HEK293T (cell line): ENCODE results near the gene VTI1A.

Source experiments
- CTCF ChIA-PET: fragments of 350-600 bp; formaldehyde crosslinking; extraction: SDS; loops from one replicate; lab custom pipeline; 2021; ENCODE audit warnings: antibody characterized with exemption, inconsistent platforms; lab: Yijun Ruan, JAX
- POLR2A ChIA-PET: fragments of 350-600 bp; formaldehyde crosslinking; extraction: SDS; loops from one replicate; lab custom pipeline; 2020; ENCODE audit warnings: antibody characterized with exemption, inconsistent platforms; lab: Yijun Ruan, JAX
- DNase-seq: peaks from one replicate; pipeline ENCODE4 v3.0.0; 2012; ENCODE audit warnings: mixed read lengths; ENCODE audit errors: extremely low spot score
- ARNT ChIP-seq: fragments of 450-650 bp; IDR thresholded peaks from 2 replicates; pipeline ENCODE4 v1.6.1; 2017; ENCODE audit warnings: mild to moderate bottlenecking
- BHLHE40 ChIP-seq: fragments of 450-650 bp; IDR thresholded peaks from 2 replicates; pipeline ENCODE4 v1.6.1; 2016; ENCODE audit warnings: mild to moderate bottlenecking, moderate library complexity, borderline replicate concordance
- CTBP1 ChIP-seq: fragments of 450-650 bp; IDR thresholded peaks from 2 replicates; pipeline ENCODE4 v1.6.1; 2016; ENCODE audit warnings: borderline replicate concordance
- ELF4 ChIP-seq: fragments of 450-650 bp; IDR thresholded peaks from 2 replicates; pipeline ENCODE4 v1.6.1; 2017; ENCODE audit warnings: antibody characterized with exemption
- FOXA1 ChIP-seq: fragments of 450-650 bp; IDR thresholded peaks from 2 replicates; pipeline ENCODE4 v1.6.1; 2016; ENCODE audit warnings: mild to moderate bottlenecking
- FOXK2 ChIP-seq: fragments of 450-650 bp; IDR thresholded peaks from 2 replicates; pipeline ENCODE4 v1.6.1; 2016; ENCODE audit warnings: mild to moderate bottlenecking
- FOXM1 ChIP-seq: fragments of 450-650 bp; IDR thresholded peaks from 2 replicates; pipeline ENCODE4 v1.6.1; 2017; ENCODE audit warnings: mild to moderate bottlenecking, borderline replicate concordance
- HDGF ChIP-seq: fragments of 450-650 bp; IDR thresholded peaks from 2 replicates; pipeline ENCODE4 v1.6.1; 2017; ENCODE audit warnings: antibody characterized with exemption, borderline replicate concordance
- L3MBTL2 ChIP-seq: fragments of 450-650 bp; conservative IDR thresholded peaks from 2 replicates; pipeline ENCODE4 v1.6.1; 2016; ENCODE audit warnings: mild to moderate bottlenecking
- LEF1 ChIP-seq: fragments of 450-650 bp; IDR thresholded peaks from 2 replicates; pipeline ENCODE4 v1.6.1; 2017; ENCODE audit warnings: mild to moderate bottlenecking, borderline replicate concordance
- NFRKB ChIP-seq: fragments of 450-650 bp; IDR thresholded peaks from 2 replicates; pipeline ENCODE4 v1.6.1; 2016; ENCODE audit warnings: mild to moderate bottlenecking, moderate library complexity
- SP1 ChIP-seq: fragments of 450-650 bp; IDR thresholded peaks from 2 replicates; pipeline ENCODE4 v1.6.1; 2017
- SUZ12 ChIP-seq: fragments of 450-650 bp; IDR thresholded peaks from 2 replicates; pipeline ENCODE4 v1.6.1; 2016; ENCODE audit warnings: mild to moderate bottlenecking
- TARDBP ChIP-seq: fragments of 450-650 bp; IDR thresholded peaks from 2 replicates; pipeline ENCODE4 v1.6.1; 2016
- ZNF384 ChIP-seq: fragments of 450-650 bp; IDR thresholded peaks from 2 replicates; pipeline ENCODE4 v1.6.1; 2016
- TF ChIP-seq, protein P1 (sequence below): fragments of 450-650 bp; IDR thresholded peaks from 2 replicates; pipeline ENCODE4 v1.6.1; 2016

The VTI1A gene

DNA sequence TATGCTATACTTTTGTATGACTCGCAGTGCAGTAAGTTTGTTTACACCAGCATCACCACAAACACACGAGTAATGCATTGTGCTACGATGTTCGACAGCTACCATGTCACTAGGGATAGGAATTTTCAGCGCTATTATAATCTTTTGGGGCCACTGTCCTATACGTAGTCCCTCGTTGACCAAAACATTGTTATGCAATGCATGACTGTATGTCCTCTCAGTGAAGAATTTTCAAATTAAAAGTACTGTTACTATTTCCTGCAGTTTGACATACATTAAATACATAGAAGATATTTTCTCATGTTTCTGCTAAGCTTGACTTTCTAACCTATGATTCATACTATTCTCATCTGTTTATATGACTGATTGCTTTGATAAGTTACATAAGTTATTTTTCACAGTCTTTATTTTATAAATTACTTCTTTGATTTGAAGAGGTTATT is 203.6 kb downstream of the VTI1A start:
- no peak for DNase-seq
- ChIA-PET POLR2A (interaction anchor here (0.7 kb wide), 1 partner anchor 18 kb away, joined by 4 read pairs; no protein-coding TSS in a partner anchor), CTCF (interaction anchor here (0.6 kb wide), 1 partner anchor 476 kb away, joined by 3 read pairs; no protein-coding TSS in a partner anchor)
- TF ChIP-seq NFRKB (no peak), FOXM1 (no peak), ZNF384 (no peak), FOXK2 (no peak), LEF1 (no peak), FOXA1 (no peak), TARDBP (no peak), HDGF (no peak), SUZ12 (no peak), ELF4 (no peak), ARNT (no peak), SP1 (no peak), L3MBTL2 (no peak), BHLHE40 (no peak), CTBP1 (no peak)
- TF ChIP-seq, protein P1, sequence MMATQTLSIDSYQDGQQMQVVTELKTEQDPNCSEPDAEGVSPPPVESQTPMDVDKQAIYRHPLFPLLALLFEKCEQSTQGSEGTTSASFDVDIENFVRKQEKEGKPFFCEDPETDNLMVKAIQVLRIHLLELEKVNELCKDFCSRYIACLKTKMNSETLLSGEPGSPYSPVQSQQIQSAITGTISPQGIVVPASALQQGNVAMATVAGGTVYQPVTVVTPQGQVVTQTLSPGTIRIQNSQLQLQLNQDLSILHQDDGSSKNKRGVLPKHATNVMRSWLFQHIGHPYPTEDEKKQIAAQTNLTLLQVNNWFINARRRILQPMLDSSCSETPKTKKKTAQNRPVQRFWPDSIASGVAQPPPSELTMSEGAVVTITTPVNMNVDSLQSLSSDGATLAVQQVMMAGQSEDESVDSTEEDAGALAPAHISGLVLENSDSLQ: no peak

GRCh38 chr10:112653215-112653614 is 206.2 kb downstream of the VTI1A start:
- ChIA-PET POLR2A (no interaction called here), CTCF (no interaction called here)
- TF ChIP-seq SP1: no peak
- no peak for TF ChIP-seq CTBP1
- TF ChIP-seq LEF1: no peak
- TF ChIP-seq FOXM1: no peak
- no peak for TF ChIP-seq HDGF
- no peak for TF ChIP-seq NFRKB
- no peak for TF ChIP-seq FOXK2
- no peak for DNase-seq

DNA sequence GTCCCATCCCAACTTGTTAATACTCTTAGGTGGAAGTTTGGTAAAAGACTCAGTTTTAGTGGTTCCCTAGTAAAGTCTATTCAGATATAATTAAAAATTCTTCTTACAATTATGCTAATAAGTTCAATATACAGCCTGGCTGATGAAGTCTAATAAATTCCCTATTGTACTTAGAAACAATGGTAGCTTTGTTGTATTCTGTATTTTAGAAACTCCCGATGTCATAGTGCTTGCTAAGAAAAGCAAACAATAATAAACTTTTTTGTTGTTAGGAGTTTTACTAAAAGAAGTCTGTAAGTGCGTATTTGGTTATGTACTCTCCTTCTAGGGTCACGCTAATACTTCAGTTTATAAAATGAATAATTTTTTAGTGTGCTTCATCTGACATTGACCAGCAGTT is 206.8 kb downstream of the VTI1A start:
- DNase-seq: no peak
- CTCF ChIA-PET: no interaction called here
- POLR2A ChIA-PET: no interaction called here
- TF ChIP-seq SP1: no peak

GRCh38 chr10:112654794-112655193 is 207.8 kb downstream of the VTI1A start:
- POLR2A ChIA-PET: no interaction called here
- TF ChIP-seq FOXM1: no peak
- no peak for TF ChIP-seq ARNT
- TF ChIP-seq HDGF: no peak
- no peak for TF ChIP-seq NFRKB
- TF ChIP-seq, protein P1: no peak
- TF ChIP-seq ZNF384: no peak
- no peak for TF ChIP-seq TARDBP
- no peak for TF ChIP-seq ELF4
- no peak for TF ChIP-seq SP1
- no peak for TF ChIP-seq LEF1
- TF ChIP-seq CTBP1: no peak
- no peak for TF ChIP-seq FOXA1
- TF ChIP-seq BHLHE40: no peak
- TF ChIP-seq L3MBTL2: no peak
- TF ChIP-seq SUZ12: no peak
- no peak for DNase-seq
- CTCF ChIA-PET: no interaction called here

DNA sequence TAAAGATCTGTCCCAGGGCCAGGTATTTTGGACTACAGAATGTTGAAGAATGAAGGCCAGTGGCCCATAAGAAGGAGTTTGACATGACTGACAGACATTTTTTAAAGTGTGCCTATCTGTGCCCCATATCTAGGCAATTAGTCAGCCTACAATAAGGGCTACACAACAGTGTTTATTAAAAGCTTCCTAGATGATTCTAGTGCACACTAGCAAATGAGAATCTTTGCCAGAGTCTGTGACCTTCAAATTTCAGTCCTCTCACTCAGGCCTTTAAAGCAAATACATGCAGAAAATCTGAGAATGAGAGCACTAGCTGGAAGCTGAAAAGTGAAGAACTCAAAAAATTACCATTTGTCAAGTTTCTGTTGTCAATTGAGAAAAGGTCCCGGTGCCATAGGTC is 208.7 kb downstream of the VTI1A start:
- POLR2A ChIA-PET: no interaction called here
- no peak for DNase-seq
- CTCF ChIA-PET: interaction anchor here (0.6 kb wide), 1 partner anchor 47 kb away, joined by 3 read pairs; no protein-coding TSS in a partner anchor
- TF ChIP-seq, protein P1: no peak
- no peak for TF ChIP-seq L3MBTL2
- TF ChIP-seq ZNF384: no peak
- no peak for TF ChIP-seq SP1
- TF ChIP-seq ELF4: no peak
- TF ChIP-seq FOXK2: no peak
- TF ChIP-seq BHLHE40: no peak
- TF ChIP-seq FOXM1: no peak
- no peak for TF ChIP-seq FOXA1
- no peak for TF ChIP-seq NFRKB
- TF ChIP-seq TARDBP: no peak
- no peak for TF ChIP-seq LEF1
- TF ChIP-seq CTBP1: no peak
- TF ChIP-seq SUZ12: no peak
- TF ChIP-seq HDGF: no peak

DNA sequence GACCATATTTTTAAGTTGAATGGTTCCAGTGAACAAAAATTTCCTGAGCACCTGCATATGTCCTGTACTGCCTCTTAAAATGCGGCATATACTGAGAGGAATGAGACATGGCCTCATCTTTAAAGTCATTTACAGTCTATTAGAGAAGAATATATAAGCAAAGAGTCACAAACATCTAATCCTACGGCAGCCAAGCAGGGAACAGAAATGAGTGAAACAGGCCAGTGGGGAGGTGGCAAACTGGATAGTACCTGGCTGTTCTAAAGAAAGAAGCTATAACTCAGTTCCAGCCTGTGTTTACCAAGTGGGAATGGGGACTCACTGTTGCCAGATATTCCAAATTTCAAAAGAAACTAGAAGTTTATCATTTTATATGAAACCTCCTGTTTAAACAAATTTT is 211.4 kb downstream of the VTI1A start:
- TF ChIP-seq L3MBTL2 (no peak), LEF1 (no peak), SP1 (no peak)
- no peak for DNase-seq
- ChIA-PET CTCF (no interaction called here), POLR2A (no interaction called here)
